22Rv1 (cell line): Measurements from ENCODE around the gene LDLRAD4.

Source experiments
- ZFX ChIP-seq: fragments of 450-650 bp; IDR thresholded peaks from 2 replicates; pipeline ENCODE4 v1.6.1; 2017; ENCODE audit warnings: antibody characterized with exemption, borderline replicate concordance
- TF ChIP-seq, protein P1 (sequence below): fragments of 450-650 bp; IDR thresholded peaks from 2 replicates; pipeline ENCODE4 v1.5.1; 2017; ENCODE audit warnings: mild to moderate bottlenecking

GRCh38 chr18:13452871-13453680, 234.5 kb downstream of the LDLRAD4 start:
- TF ChIP-seq, protein P1, sequence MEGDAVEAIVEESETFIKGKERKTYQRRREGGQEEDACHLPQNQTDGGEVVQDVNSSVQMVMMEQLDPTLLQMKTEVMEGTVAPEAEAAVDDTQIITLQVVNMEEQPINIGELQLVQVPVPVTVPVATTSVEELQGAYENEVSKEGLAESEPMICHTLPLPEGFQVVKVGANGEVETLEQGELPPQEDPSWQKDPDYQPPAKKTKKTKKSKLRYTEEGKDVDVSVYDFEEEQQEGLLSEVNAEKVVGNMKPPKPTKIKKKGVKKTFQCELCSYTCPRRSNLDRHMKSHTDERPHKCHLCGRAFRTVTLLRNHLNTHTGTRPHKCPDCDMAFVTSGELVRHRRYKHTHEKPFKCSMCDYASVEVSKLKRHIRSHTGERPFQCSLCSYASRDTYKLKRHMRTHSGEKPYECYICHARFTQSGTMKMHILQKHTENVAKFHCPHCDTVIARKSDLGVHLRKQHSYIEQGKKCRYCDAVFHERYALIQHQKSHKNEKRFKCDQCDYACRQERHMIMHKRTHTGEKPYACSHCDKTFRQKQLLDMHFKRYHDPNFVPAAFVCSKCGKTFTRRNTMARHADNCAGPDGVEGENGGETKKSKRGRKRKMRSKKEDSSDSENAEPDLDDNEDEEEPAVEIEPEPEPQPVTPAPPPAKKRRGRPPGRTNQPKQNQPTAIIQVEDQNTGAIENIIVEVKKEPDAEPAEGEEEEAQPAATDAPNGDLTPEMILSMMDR = no peak
- TF ChIP-seq ZFX = no peak
